HepG2 (cell line): ENCODE measurements around the gene SLIT3. TPM values are rescaled to one million over a fixed set of nuclear protein-coding genes. Genes with fewer than 3 reads are reported as not detected.

Experiments
- ATAC-seq: fragments of 200-7000 bp; cut with Tn5 transposase; 3 replicates; pipeline ENCODE4 v1.9.1; 2020; ENCODE audit warnings: mild to moderate bottlenecking, moderate library complexity
- BruUV-seq: library from RNA; stranded (reverse); fragments of 400-500 nt; replicated peaks from 2 replicates; lab custom pipeline; 2021; lab: Mats Ljungman, UMichigan
- CTCF ChIA-PET: fragments of 300-600 bp; formaldehyde crosslinking; extraction: SDS; loops from one replicate; lab custom pipeline; 2021; ENCODE audit warnings: low total read pairs, inconsistent platforms, low intra/inter-chr PET ratio; lab: Yijun Ruan, JAX
- POLR2A ChIA-PET: fragments of 350-600 bp; sonication (Branson Sonifier 250); formaldehyde crosslinking; loops from one replicate; lab custom pipeline; 2020; ENCODE audit warnings: antibody characterized with exemption, inconsistent platforms; lab: Yijun Ruan, JAX
- DNase-seq: peaks from one replicate; pipeline ENCODE4 v3.0.0-alpha.2; 2015; ENCODE audit warnings: low spot score
- FAIRE-seq: peaks from 3 replicates; lab custom pipeline; 2011; peaks lifted over from hg19 to GRCh38; lab: Jason Lieb, UNC
- H2AFZ ChIP-seq: one replicate; pipeline ENCODE4 v1.6.1; 2011; ENCODE audit warnings: low read length, inconsistent platforms
- H3K27ac ChIP-seq: fragments of 300-600 bp; 3 replicates; pipeline ENCODE4 v1.8.0; 2011; ENCODE audit warnings: mixed run types, mild to moderate bottlenecking, mixed read lengths, low read length, inconsistent platforms; ENCODE audit not compliant: insufficient read depth; ENCODE audit errors: extremely low read length
- H3K27me3 ChIP-seq, 2 experiments: fragments of 200-600 bp in 1 of 2; 2 replicates in 1 of 2; 3 replicates in 1 of 2; pipeline versions ENCODE4 v1.6.0 to v1.8.0; 2011; ENCODE audit warnings: low read length in 2 of 2, mild to moderate bottlenecking in 2 of 2, moderate library complexity in 2 of 2, inconsistent platforms in 1 of 2; ENCODE audit not compliant: insufficient read depth in 2 of 2, control insufficient read depth in 1 of 2
- H3K36me3 ChIP-seq, 2 experiments: fragments of 200-600 bp in 1 of 2; replicated peaks in 1 of 2; 2 replicates in 1 of 2; 3 replicates in 1 of 2; pipeline versions ENCODE4 v1.5.1 to v1.8.0; 2011; ENCODE audit warnings: low read length in 2 of 2, inconsistent platforms in 1 of 2; ENCODE audit not compliant: insufficient read depth in 2 of 2, control insufficient read depth in 1 of 2
- H3K4me1 ChIP-seq: 2 replicates; pipeline ENCODE4 v1.5.1; 2012; ENCODE audit warnings: low read length, inconsistent platforms; ENCODE audit not compliant: insufficient read depth
- H3K4me2 ChIP-seq: 2 replicates; pipeline ENCODE4 v1.6.0; 2011; ENCODE audit warnings: low read depth, low read length, inconsistent platforms
- H3K4me3 ChIP-seq, 3 experiments: fragments of 200-600 bp in 1 of 3; sonication (generic), shearing (Covaris generic) in 1 of 3; replicated peaks in 1 of 3; 2 replicates each; pipeline ENCODE4 v1.5.1; 2011 to 2016; ENCODE audit warnings: low read length in 3 of 3, inconsistent platforms in 2 of 3, low read depth in 2 of 3, mild to moderate bottlenecking in 2 of 3, control low read depth in 1 of 3, mixed read lengths in 1 of 3; ENCODE audit not compliant: insufficient read depth in 1 of 3
- H3K79me2 ChIP-seq: one replicate; pipeline ENCODE4 v1.6.1; 2011; ENCODE audit warnings: low read length, inconsistent platforms; ENCODE audit not compliant: insufficient read depth
- H3K9ac ChIP-seq: 2 replicates; pipeline ENCODE4 v1.6.0; 2011; ENCODE audit warnings: mild to moderate bottlenecking, low read depth, low read length, inconsistent platforms; ENCODE audit not compliant: insufficient read depth
- H3K9me3 ChIP-seq: 2 replicates; pipeline ENCODE4 v1.5.1; 2012; ENCODE audit warnings: mild to moderate bottlenecking, low read length
- H4K20me1 ChIP-seq: 2 replicates; pipeline ENCODE4 v1.6.0; 2011; ENCODE audit warnings: inconsistent platforms, mild to moderate bottlenecking, low read length, moderate library complexity; ENCODE audit not compliant: insufficient read depth
- MZF1 ChIP-seq: sonication (generic); formaldehyde crosslinking; IDR thresholded peaks from 2 replicates; pipeline ENCODE4 v1.8.1; 2023; ENCODE audit warnings: mild to moderate bottlenecking, missing genetic modification reagents, borderline replicate concordance
- NFYC ChIP-seq: IDR thresholded peaks from 2 replicates; pipeline ENCODE4 v1.6.1; 2016; ENCODE audit warnings: missing genetic modification reagents, missing compliant biosample characterization
- RFXAP ChIP-seq: sonication (generic); formaldehyde crosslinking; IDR thresholded peaks from 2 replicates; pipeline ENCODE4 v1.4.0; 2020; ENCODE audit warnings: missing genetic modification reagents, borderline replicate concordance
- ZBTB44 ChIP-seq: sonication (generic); formaldehyde crosslinking; IDR thresholded peaks from 2 replicates; pipeline ENCODE4 v1.4.0; 2020; ENCODE audit warnings: missing genetic modification reagents
- ZNF75D ChIP-seq: sonication (generic); formaldehyde crosslinking; IDR thresholded peaks from 2 replicates; pipeline ENCODE4 v1.8.1; 2023; ENCODE audit warnings: missing genetic modification reagents, mild to moderate bottlenecking, borderline replicate concordance
- WGBS: methylation state at CpG from one replicate; pipeline ENCODE4 v1.1.6; 2017; ENCODE audit warnings: low lambda C conversion rate; 5-methylcytosine and 5-hydroxymethylcytosine counted together
- in situ Hi-C: cut with HindIII; loops from 2 replicates; pipeline ENCODE4 v1.10.0; 2017; ENCODE audit warnings: low pct_unique_long_range_greater_than_20kb; ENCODE audit not compliant: extremely low pct_ligation_motif_present
- intact Hi-C: fragments of 100-400 bp; cut with micrococcal nuclease; formaldehyde crosslinking; loops from one replicate; pipeline ENCODE4 v1.10.0; 2022; ENCODE audit not compliant: unreplicated experiment
- polyA plus RNA-seq, 8 experiments: library from polyadenylated mRNA; depleted of rRNA in 3 of 8; stranded (reverse) in 7 of 8; unstranded in 1 of 8; fragments of >200 nt; fragmentation: Illumina TruSeq in 4 of 8; extraction: Trizol in 4 of 8; gene quantifications; 2 replicates each; pipeline versions ENCODE4 v1.2.1 to v1.2.3, GENCODE V29; 2011 to 2016; ENCODE audit warnings: low read depth in 4 of 8, missing spikeins in 1 of 8, mixed read lengths in 1 of 8; ENCODE audit not compliant: insufficient read depth in 1 of 8
- total RNA-seq, 5 experiments: library from RNA; depleted of rRNA; stranded (reverse); fragments of >200 nt; fragmentation: Illumina TruSeq; extraction: Trizol; gene quantifications; 2 replicates each; pipeline ENCODE4 v1.2.3, GENCODE V29; 2016; ENCODE audit warnings: low read depth in 1 of 5

The SLIT3 gene
- total and polyA plus RNA-seq, 2 of the 13 experiments (the other 11 are each of a cell fraction or from before 2014, with no cell fraction given) = not detected

- H3K79me2 ChIP-seq = no peaks in the 10 kb centered on the region
- no peak for ATAC-seq
- H4K20me1 ChIP-seq = no peaks in the 10 kb centered on the region
- CTCF ChIA-PET = no interaction called here
- POLR2A ChIA-PET = no interaction called here
- H3K4me1 ChIP-seq = no peaks in the 10 kb centered on the region
- no peak for TF ChIP-seq NFYC (CRISPR knock-in tag)
- FAIRE-seq = no peak
- no peak for DNase-seq
- no peak overlapping the region for H2AFZ ChIP-seq
- peaks cover 1 to 10% of the 10 kb centered on the region in 2 experiments; a peak in 3 of 5 replicates for H3K27me3 ChIP-seq
- H3K9me3 ChIP-seq = no peaks in the 10 kb centered on the region
- no TSS peak for BruUV-seq
- WGBS = 54% methylated on average over 2 of the region's 2 CpGs
- H3K9ac ChIP-seq = no peak overlapping the region
- intact Hi-C loops (no loop called here), in situ Hi-C loops (no loop called here)
- no peaks in the 10 kb centered on the region for H3K36me3 ChIP-seq
- H3K4me2 ChIP-seq = no peak overlapping the region
- no peak overlapping the region for H3K4me3 ChIP-seq
- H3K27ac ChIP-seq = no peak overlapping the region
These were observed 365.8 kb downstream of the SLIT3 start for GRCh38 chr5:168935183-168935582.

GRCh38 chr5:168934169-168934568 is 366.8 kb downstream of the SLIT3 start:
- DNase-seq (no peak), FAIRE-seq (no peak), ATAC-seq (no peak)
- Histone ChIP-seq H3K27me3 (peaks cover 3 to 10% of the 10 kb centered on the region in 2 experiments; a peak in 3 of 5 replicates), H4K20me1 (no peaks in the 10 kb centered on the region), H3K27ac (no peak overlapping the region), H3K79me2 (no peaks in the 10 kb centered on the region), H3K36me3 (no peaks in the 10 kb centered on the region), H3K4me1 (no peaks in the 10 kb centered on the region), H2AFZ (no peak overlapping the region), H3K4me3 (no peak overlapping the region), H3K9me3 (no peaks in the 10 kb centered on the region), H3K9ac (no peak overlapping the region), H3K4me2 (no peak overlapping the region)
- in situ Hi-C loops (no loop called here), intact Hi-C loops (no loop called here)
- WGBS = 0% methylated on average over 1 of the region's 3 CpGs
- BruUV-seq = no TSS peak
- TF ChIP-seq RFXAP (CRISPR knock-in tag) (no peak), ZBTB44 (CRISPR knock-in tag) (no peak), ZNF75D (CRISPR knock-in tag) (no peak), MZF1 (CRISPR knock-in tag) (no peak)
- CTCF ChIA-PET = no interaction called here
- POLR2A ChIA-PET = no interaction called here
